ENCODE data around the gene SYNGR2. TPM values are rescaled to one million over a fixed set of nuclear protein-coding genes. Genes with fewer than 3 reads are reported as not detected.

Gene SYNGR2
- total RNA-seq, 2 experiments from 2014 or later = 160 to 170 TPM

GRCh38 chr17:78137392-78138203, 30.8 kb upstream of the SYNGR2 start:
- POLR2A ChIA-PET = interaction anchor here (1.1 to 1.5 kb wide), 3 partner anchors 7 to 12 kb away, joined by 6 read pairs; partner anchors contain the start of gene TMC8
- CTCF ChIA-PET = interaction anchor here (0.5 to 7.9 kb wide), 12 partner anchors 9 to 1896 kb away, joined by 3 to 68 read pairs (median 4); no protein-coding TSS in a partner anchor

GRCh38 chr17:78138204-78139060, 29.9 kb upstream of the SYNGR2 start:
- ChIA-PET CTCF (interaction anchor here (0.6 to 7.9 kb wide), 9 partner anchors 8 to 1895 kb away, joined by 3 to 68 read pairs (median 4); no protein-coding TSS in a partner anchor), POLR2A (interaction anchor here (1.1 to 1.5 kb wide), 3 partner anchors 8 to 13 kb away, joined by 6 read pairs; partner anchors contain the start of gene TMC8)

DNA sequence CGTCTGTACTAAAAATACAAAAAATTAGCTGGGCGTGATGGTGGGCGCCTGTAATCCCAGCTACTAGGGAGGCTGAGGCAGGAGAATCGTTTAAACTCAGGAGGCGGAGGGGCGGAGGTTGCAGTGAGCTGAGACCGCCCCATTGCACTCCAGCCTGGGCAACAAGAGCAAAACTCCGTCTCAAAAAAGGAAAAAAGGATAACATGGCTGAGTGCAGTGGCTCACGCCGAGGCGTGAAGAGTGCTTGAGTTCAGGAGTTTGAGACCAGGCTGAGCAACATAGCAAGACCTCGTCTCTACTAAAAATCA, 28.6 kb upstream of the SYNGR2 start:
- CTCF ChIA-PET = interaction anchor here (0.6 to 7.9 kb wide), 5 partner anchors 13 to 1788 kb away, joined by 3 to 65 read pairs (median 4); partner anchors contain the start of gene TK1

GRCh38 chr17:78140169-78141051, 28.0 kb upstream of the SYNGR2 start:
- POLR2A ChIA-PET = interaction anchor here (0.6 to 2.0 kb wide), 7 partner anchors 10 to 52 kb away, joined by 3 to 7 read pairs (median 4); partner anchors contain the start of genes TK1 and TMC8
- CTCF ChIA-PET = interaction anchor here (0.6 to 7.9 kb wide), 5 partner anchors 14 to 1789 kb away, joined by 3 to 65 read pairs (median 4); partner anchors contain the start of gene TK1

More for the DNA sequence above, 28.6 kb upstream of the SYNGR2 start:
- POLR2A ChIA-PET = interaction anchor here (0.8 to 2.0 kb wide), 5 partner anchors 9 to 47 kb away, joined by 3 to 7 read pairs (median 5); partner anchors contain the start of genes TK1 and TMC8

- CTCF ChIA-PET = interaction anchor here (0.6 to 2.9 kb wide), 3 partner anchors 12 to 46 kb away, joined by 3 to 14 read pairs (median 4); partner anchors contain the start of genes AFMID and TK1
- POLR2A ChIA-PET = interaction anchor here (1.0 to 2.0 kb wide), 3 partner anchors 14 to 20 kb away, joined by 3 to 7 read pairs (median 4); no protein-coding TSS in a partner anchor
Observed at GRCh38 chr17:78141437-78142118, 26.8 kb upstream of the SYNGR2 start.

DNA sequence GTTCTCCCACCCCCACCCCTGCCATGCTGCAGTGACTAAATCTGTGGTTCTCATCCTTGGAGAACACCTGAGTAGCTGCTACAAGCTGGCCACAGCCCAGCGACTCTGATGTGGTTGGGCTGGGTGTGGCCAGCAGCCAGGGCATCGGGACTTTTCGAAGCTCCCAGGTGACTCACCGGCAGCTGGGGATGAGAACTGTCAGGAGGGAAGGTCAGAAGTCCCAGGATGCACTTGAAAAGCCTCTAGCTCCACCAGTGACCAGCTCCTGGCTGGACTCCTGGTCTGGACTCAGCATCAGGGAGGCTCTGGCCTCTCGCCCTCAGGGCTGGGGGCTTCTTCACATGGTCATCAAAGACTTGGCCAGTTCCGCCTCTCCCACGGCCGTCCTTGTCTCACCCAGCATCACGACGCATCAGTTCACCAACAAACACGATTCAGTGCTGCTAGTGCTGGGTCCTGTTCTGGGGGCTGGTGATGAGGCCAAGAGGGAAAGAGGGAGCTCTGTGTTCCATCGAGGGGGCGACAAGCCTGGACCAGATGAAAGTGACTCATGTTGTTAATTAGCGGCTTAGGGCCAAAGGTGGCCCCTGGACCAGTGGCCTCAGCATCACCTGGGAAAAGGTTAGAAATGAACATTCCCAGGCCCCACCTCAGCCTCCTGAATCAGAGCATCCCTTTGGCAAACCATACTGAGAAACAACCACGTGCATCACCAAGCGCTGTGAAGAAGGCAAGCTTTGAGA, 26.1 kb upstream of the SYNGR2 start:
- ChIA-PET CTCF (interaction anchor here (0.6 to 2.9 kb wide), 3 partner anchors 11 to 45 kb away, joined by 3 to 14 read pairs (median 4); partner anchors contain the start of genes AFMID and TK1), POLR2A (interaction anchor here (0.7 to 1.4 kb wide), 3 partner anchors 8 to 20 kb away, joined by 3 to 10 read pairs (median 4); no protein-coding TSS in a partner anchor)

DNA sequence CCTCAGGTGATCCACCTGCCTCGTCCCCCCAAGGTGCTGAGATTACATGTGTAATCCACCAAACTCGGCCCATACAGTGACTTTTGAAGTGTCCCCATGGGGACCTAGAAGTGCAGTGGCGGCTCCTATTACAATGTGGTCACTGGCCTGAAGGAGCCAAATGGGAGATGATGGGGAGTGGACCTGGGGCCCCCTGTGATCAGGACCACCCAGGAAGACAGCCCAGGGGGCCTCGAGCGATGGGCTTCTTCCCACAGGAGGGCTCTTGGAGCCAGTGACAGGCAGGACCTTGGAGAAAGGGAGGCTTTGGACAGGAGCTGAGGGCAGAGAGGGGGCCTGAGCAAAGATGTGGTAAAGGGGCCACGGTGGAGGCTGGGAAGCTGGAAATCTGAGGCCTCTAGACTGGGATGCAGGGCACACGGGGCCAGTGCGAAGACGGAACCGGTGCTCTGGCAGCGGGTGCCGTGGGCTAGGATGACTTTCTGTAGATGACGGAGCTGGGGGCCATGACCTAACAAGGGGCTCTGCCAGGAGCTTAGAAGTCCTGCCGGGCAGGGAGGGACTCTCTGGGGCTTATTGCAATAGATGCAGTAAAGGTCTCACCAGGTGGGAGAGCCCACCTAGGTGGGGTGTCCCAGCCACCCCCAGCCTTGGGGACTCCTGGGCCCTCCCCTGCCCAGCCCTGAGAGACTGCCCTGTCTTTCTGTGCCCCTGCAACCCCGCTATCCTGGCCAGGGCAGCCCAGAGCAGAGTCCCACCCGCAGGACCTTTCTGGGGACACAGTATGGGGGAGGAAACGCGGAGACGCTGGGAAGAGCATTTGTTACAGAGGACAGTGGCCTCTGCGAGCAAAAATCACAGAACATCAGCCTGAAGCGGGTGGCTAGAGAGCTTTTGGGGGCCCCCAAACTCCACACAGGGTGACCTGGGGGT, 24.9 kb upstream of the SYNGR2 start:
- POLR2A ChIA-PET = interaction anchor here (0.9 to 1.4 kb wide), 3 partner anchors 19 to 38 kb away, joined by 3 to 8 read pairs (median 4); no protein-coding TSS in a partner anchor
- CTCF ChIA-PET = interaction anchor here (1.2 to 1.7 kb wide), 4 partner anchors 8 to 108 kb away, joined by 3 to 7 read pairs (median 4); no protein-coding TSS in a partner anchor

DNA sequence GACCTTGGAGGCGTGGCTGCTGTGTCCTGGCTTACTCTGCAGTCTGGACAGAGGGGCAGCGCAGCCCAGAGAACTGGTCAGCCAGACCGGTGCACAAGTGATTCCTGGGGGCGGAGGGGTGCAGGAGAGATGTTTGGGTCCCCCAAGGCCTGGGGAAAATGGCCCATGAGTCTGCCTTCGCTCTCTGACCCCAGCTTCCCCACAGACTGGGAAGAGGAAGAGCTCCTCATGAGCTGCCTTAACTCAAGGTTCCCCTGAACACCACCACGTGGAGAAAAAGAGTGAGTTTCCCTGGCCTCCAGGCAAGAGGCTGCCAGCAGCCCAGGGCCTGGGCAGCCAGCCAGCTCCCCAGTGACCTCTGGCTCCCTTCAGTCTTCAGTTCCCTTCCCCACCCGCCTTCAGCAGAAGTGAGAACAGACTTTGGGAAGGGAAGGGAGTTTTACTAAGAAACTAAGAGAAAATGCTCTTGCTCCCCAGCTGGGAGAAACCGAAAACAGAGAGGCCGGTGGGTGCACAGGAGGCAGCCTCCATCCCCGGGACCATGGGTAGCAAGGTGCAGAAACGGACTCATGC, 24.1 kb upstream of the SYNGR2 start:
- POLR2A ChIA-PET = interaction anchor here (1.1 kb wide), 1 partner anchor 39 kb away, joined by 8 read pairs; no protein-coding TSS in a partner anchor
- CTCF ChIA-PET = interaction anchor here (0.8 to 1.7 kb wide), 6 partner anchors 9 to 107 kb away, joined by 3 to 7 read pairs (median 3); no protein-coding TSS in a partner anchor

DNA sequence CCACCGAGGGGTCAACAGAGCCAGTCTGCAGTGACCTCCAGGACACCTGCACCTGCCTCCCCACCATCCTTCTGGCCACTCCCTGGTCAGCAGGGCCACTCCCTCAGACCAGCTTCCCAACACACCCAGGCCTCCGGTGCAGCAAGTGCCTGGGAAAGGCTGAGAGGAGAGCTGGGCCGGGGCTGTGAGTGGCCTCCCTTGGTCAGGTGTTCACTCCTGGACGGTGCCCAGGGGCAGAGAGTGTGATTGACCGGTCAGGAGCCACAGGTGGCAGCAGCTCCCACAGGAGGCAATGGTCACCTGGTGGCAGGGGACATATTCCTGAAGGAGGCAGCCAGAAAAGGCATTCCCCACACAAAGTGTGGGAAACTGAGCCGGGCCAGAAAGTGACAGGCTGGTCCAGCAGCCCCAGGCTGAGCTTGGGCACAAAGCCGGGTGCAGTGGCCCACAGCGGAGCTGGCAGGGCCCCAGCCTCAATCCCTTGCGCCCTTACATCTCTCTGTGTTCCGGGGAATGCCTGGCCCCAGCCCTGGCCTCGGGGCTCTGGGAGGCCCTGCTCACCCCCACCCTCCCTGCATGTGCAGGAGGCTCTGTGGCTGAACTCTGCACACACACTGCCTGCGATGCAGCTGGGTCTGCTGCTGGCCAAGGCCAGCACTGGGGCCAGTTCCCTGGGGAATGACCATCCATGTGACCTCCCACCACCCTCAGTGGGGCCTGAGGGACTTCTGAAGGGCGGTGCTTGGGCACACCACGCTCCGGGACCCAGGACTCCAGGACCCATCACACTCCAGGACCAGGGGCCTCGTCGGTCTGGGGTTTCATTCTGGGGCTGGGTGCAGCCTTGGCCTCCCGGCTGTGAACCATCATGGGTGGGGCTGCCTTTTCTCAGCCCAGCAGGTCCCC, 23.4 kb upstream of the SYNGR2 start:
- ChIA-PET CTCF (interaction anchor here (0.8 to 1.7 kb wide), 6 partner anchors 18 to 106 kb away, joined by 3 to 7 read pairs (median 3); no protein-coding TSS in a partner anchor), POLR2A (no interaction called here)

DNA sequence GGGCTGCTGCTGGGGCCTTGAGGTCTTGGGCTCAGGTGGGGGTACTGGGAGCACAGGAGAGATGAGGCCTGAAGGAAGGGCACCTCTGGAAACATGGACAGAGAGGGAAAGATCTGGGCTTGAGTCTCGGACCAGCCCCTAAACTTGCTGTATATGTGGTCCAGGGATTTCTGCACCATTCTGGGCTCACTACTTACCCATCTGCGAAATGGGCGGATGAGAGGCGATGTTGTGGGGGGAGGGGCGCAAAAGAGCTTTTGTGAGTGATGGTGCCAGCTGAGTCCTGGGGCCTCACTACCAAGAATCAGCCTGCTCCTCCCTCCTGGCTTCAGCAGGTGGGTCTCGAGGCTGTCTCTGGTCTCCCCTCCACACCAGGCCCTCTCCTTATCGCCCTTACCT, 21.9 kb upstream of the SYNGR2 start:
- POLR2A ChIA-PET = no interaction called here
- CTCF ChIA-PET = interaction anchor here (1.0 kb wide), 1 partner anchor 9 kb away, joined by 3 read pairs; no protein-coding TSS in a partner anchor

GRCh38 chr17:78146881-78147280, 21.5 kb upstream of the SYNGR2 start:
- POLR2A ChIA-PET = no interaction called here
- CTCF ChIA-PET = interaction anchor here (1.0 kb wide), 1 partner anchor 9 kb away, joined by 3 read pairs; no protein-coding TSS in a partner anchor

DNA sequence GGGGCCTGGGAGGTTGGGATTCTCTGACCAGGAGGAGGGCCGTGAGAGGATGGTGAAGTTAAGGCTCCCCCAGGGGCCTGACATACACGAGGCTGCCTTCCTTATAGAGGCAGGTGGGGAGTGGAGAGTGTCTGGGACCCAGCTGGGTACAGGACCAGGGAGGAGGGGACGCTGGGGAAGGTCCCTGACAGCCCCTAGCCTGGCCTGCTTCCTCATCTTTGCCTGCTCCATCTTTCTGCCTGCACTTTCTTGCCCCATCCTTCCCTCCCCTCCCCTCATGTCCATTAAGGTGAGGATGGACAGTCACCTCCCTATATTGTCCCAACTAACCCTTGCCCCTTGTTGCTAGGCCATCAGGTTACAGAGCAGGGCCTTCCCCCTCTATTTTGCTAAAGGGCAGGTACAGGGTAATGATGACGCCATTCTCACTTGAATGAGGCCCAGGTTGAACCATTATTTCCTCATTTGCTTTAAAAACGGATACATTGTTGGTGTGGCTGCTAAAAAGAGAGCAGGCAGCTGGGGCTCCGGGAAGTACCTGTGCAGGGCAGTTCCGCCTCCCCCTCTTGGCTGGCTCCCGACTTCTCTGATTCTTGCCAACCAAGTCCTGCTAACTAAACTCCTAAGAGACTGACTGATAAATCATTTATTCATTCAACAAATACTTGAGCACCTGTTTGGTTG, 20.9 kb upstream of the SYNGR2 start:
- ChIA-PET CTCF (interaction anchor here (1.0 to 1.1 kb wide), 2 partner anchors 10 kb away, joined by 3 to 4 read pairs; no protein-coding TSS in a partner anchor), POLR2A (no interaction called here)

GRCh38 chr17:78148286-78149016, 19.9 kb upstream of the SYNGR2 start:
- CTCF ChIA-PET = interaction anchor here (1.1 to 1.3 kb wide), 3 partner anchors 11 to 36 kb away, joined by 4 to 5 read pairs (median 4); no protein-coding TSS in a partner anchor

More at GRCh38 chr17:78148286-78149016, 19.9 kb upstream of the SYNGR2 start:
- POLR2A ChIA-PET = no interaction called here

Data from activated CD8-positive, alpha-beta memory T cell treated with anti-CD3 and anti-CD28 coated beads for 36 hours (primary cell).